Gastroesophageal sphincter (tissue), 4 donors: ENCODE results near the gene RPL13. TPM values are rescaled to one million over a fixed set of nuclear protein-coding genes. Genes with fewer than 3 reads are reported as not detected.

Source experiments
- ATAC-seq: fragments of 150-250 bp; one replicate; pipeline ENCODE4 v1.9.1; 2016; ENCODE audit warnings: mild to moderate bottlenecking, moderate library complexity
- H3K27ac ChIP-seq, 4 donors: fragments of 200-600 bp; sonication (generic) in 3 of 4; 1 replicate in 3 of 4; 2 replicates in 1 of 4; pipeline ENCODE4 v1.5.1; 2016 to 2019
- H3K27me3 ChIP-seq: fragments of 200-600 bp; sonication (generic); one replicate; pipeline ENCODE4 v1.5.1; 2019
- H3K36me3 ChIP-seq, 2 donors: fragments of 200-600 bp; sonication (generic); one replicate each; pipeline ENCODE4 v1.5.1; 2019; ENCODE audit warnings: control low read depth in 1 of 2
- H3K4me1 ChIP-seq, 3 donors: fragments of 200-600 bp; sonication (generic); 1 replicate in 2 of 3; 2 replicates in 1 of 3; pipeline ENCODE4 v1.5.1; 2016 to 2019; ENCODE audit warnings: control low read depth in 2 of 3
- H3K4me3 ChIP-seq, 2 donors: fragments of 200-600 bp; sonication (generic); one replicate each; pipeline ENCODE4 v1.5.1; 2019; ENCODE audit warnings: mild to moderate bottlenecking in 1 of 2, moderate library complexity in 1 of 2
- H3K9me3 ChIP-seq, 3 donors: fragments of 200-600 bp; sonication (generic); one replicate each; pipeline ENCODE4 v1.5.1; 2017 to 2019; ENCODE audit warnings: control low read depth in 2 of 3
- CTCF ChIP-seq, 4 experiments: fragments of 200-600 bp in 2 of 4; fragments of 450-650 bp in 2 of 4; sonication (generic) in 1 of 4; IDR thresholded peaks; one replicate each; pipeline ENCODE4 v1.5.1; 2017 to 2019; ENCODE audit warnings: antibody characterized with exemption in 4 of 4, mild to moderate bottlenecking in 2 of 4, moderate library complexity in 2 of 4
- EP300 ChIP-seq: sonication (generic); formaldehyde crosslinking; IDR thresholded peaks from one replicate; pipeline ENCODE4 v1.6.1; 2017; ENCODE audit warnings: antibody characterized with exemption, mild to moderate bottlenecking
- POLR2A ChIP-seq, 2 donors: fragments of 450-650 bp; IDR thresholded peaks; one replicate each; pipeline ENCODE4 v1.6.1; 2017; ENCODE audit warnings: antibody characterized with exemption in 2 of 2, mild to moderate bottlenecking in 2 of 2, moderate library complexity in 1 of 2
- POLR2AphosphoS5 ChIP-seq: sonication (generic); formaldehyde crosslinking; IDR thresholded peaks from one replicate; pipeline ENCODE4 v1.6.1; 2017; ENCODE audit warnings: antibody characterized with exemption
- WGBS, 2 donors: methylation state at CpG; one replicate each; pipeline ENCODE4 v1.1.5; 2018; ENCODE audit warnings: low coverage in 1 of 2; 5-methylcytosine and 5-hydroxymethylcytosine counted together
- total RNA-seq, 4 donors: library from RNA; depleted of rRNA; stranded (reverse); fragments of >200 nt; gene quantifications; one replicate each; pipeline ENCODE4 v1.1.0, GENCODE V29; 2016

Gene RPL13
- total RNA-seq, 4 donors from 2014 or later = 2,888 to 7,342 (median 4,676) TPM

DNA sequence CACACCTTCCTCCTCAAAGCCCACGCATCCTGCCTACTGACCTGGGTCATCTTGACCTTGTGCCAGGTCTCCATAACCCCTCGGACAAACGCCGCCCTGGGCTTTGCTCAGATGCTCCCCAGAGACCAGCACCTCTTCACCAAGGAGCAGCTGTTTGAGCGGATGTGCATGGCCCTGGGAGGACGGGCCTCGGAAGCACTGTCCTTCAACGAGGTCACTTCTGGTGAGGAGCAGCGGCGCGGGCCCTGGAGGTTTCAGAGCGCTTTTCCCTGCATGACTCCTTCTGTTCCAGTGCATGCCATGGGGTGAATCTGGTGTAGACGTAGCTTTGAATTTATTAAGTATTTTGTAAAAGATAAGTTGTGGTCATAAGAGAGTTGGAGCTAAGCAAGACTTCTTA, 7.6 kb upstream of the RPL13 start:
- WGBS, 2 donors = 93% methylated on average over 10 of the region's 13 CpGs; no CpG with 5 or more reads in 1 of the 2 donors
- no peak overlapping the region for H3K4me3 ChIP-seq
- no peak for ATAC-seq
- H3K27me3 ChIP-seq = no peaks in the 10 kb centered on the region
- no peak overlapping the region for H3K27ac ChIP-seq
- peaks cover 0 to 100% of the 10 kb centered on the region in 2 donors for H3K36me3 ChIP-seq
- H3K9me3 ChIP-seq = no peaks in the 10 kb centered on the region
- no peak for TF ChIP-seq EP300
- TF ChIP-seq CTCF (IDR thresholded peaks at IDR 0.05) = no peak
- no peak for TF ChIP-seq POLR2A (IDR thresholded peaks at IDR 0.05)
- TF ChIP-seq POLR2AphosphoS5 = no peak
- H3K4me1 ChIP-seq = peaks cover 0 to 15% (median 0%) of the 10 kb centered on the region in 3 donors

DNA sequence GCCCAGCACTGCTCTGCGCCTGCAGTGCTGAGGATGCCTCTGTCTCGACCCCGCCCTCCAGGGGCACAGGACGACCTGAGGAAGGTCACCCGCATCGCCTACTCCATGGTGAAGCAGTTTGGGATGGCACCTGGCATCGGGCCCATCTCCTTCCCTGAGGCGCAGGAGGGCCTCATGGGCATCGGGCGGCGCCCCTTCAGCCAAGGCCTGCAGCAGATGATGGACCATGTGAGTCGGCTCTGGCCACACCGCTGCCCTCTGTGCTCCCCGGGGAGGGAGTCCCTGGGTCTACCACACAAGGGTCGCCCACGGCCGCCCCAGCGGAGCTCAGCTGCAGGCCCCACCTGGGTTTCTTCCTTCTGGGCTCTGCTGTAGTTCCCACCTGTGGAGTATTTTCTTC, 6.7 kb upstream of the RPL13 start:
- H3K27ac ChIP-seq = no peak overlapping the region
- H3K36me3 ChIP-seq = peaks cover 0 to 93% of the 10 kb centered on the region in 2 donors
- TF ChIP-seq POLR2AphosphoS5 = no peak
- TF ChIP-seq CTCF (IDR thresholded peaks at IDR 0.05) = no peak
- TF ChIP-seq EP300 = no peak
- no peak for TF ChIP-seq POLR2A (IDR thresholded peaks at IDR 0.05)
- H3K4me1 ChIP-seq = peaks cover 0 to 19% (median 0%) of the 10 kb centered on the region in 3 donors
- no peak overlapping the region for H3K4me3 ChIP-seq
- ATAC-seq = no peak
- no peaks in the 10 kb centered on the region for H3K27me3 ChIP-seq
- WGBS, 2 donors = no CpG with 5 or more reads among the region's 18 CpGs
- H3K9me3 ChIP-seq = no peaks in the 10 kb centered on the region

- Histone ChIP-seq H3K4me3 (no peak overlapping the region), H3K36me3 (peaks cover 0 to 87% of the 10 kb centered on the region in 2 donors), H3K4me1 (peaks cover 0 to 24% (median under 1%) of the 10 kb centered on the region in 3 donors), H3K27me3 (no peaks in the 10 kb centered on the region), H3K27ac (no peak overlapping the region), H3K9me3 (no peaks in the 10 kb centered on the region)
- TF ChIP-seq POLR2A (IDR thresholded peaks at IDR 0.05) (no peak), CTCF (IDR thresholded peaks at IDR 0.05) (no peak), EP300 (no peak), POLR2AphosphoS5 (no peak)
- 60 to 93% methylated on average over 1 to 5 of the region's 12 CpGs for WGBS, 2 donors
- ATAC-seq = no peak
Observed at GRCh38 chr16:89554343-89554742, 6.1 kb upstream of the RPL13 start.

GRCh38 chr16:89555265-89555664, 5.2 kb upstream of the RPL13 start:
- no peak for ATAC-seq
- Histone ChIP-seq H3K36me3 (peaks cover 0 to 77% of the 10 kb centered on the region in 2 donors), H3K27ac (no peak overlapping the region), H3K4me3 (no peak overlapping the region), H3K9me3 (no peaks in the 10 kb centered on the region), H3K27me3 (no peaks in the 10 kb centered on the region), H3K4me1 (peaks cover 0 to 30% (median 5%) of the 10 kb centered on the region in 3 donors)
- TF ChIP-seq POLR2AphosphoS5 = no peak
- TF ChIP-seq CTCF (IDR thresholded peaks at IDR 0.05) = no peak
- no peak for TF ChIP-seq POLR2A (IDR thresholded peaks at IDR 0.05)
- TF ChIP-seq EP300 = no peak
- WGBS, 2 donors = 100% methylated on average over 2 to 4 of the region's 16 CpGs

DNA sequence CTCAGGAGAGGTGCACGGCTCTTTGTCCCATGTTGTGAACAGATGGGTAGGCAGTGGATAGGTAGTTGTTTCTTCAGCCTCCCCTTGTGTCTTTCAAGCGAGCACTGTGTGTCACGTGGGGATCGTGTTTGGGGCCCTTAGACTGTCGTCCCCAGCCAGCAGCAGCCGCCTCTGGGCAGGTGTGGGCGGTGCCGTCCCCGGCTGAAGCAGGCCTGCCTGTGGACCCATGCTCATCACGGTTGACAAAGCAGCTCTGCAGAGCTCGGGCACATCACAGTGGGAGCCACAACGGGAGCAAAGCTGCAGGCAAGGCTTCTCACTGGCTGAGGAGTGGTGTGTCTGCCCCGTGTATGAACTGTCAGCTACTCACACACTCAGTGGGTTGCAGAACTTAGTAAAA, 4.7 kb upstream of the RPL13 start:
- no peaks in the 10 kb centered on the region for H3K9me3 ChIP-seq
- H3K4me3 ChIP-seq = no peak overlapping the region
- peaks cover 0 to 72% of the 10 kb centered on the region in 2 donors for H3K36me3 ChIP-seq
- TF ChIP-seq EP300 (no peak), POLR2A (IDR thresholded peaks at IDR 0.05) (no peak), CTCF (IDR thresholded peaks at IDR 0.05) (no peak), POLR2AphosphoS5 (no peak)
- no peak for ATAC-seq
- WGBS, 2 donors = 60 to 80% methylated on average over 1 of the region's 13 CpGs
- H3K27ac ChIP-seq = no peak overlapping the region
- peaks cover 0 to 30% (median 5%) of the 10 kb centered on the region in 3 donors for H3K4me1 ChIP-seq
- H3K27me3 ChIP-seq = no peaks in the 10 kb centered on the region
